Measurements from ENCODE around the gene FZR1. TPM values are rescaled to one million over a fixed set of nuclear protein-coding genes. Genes with fewer than 3 reads are reported as not detected.
"Not testable (repeated sequence)": the region's sequence is repeated elsewhere in the genome, so short reads cannot be mapped to it uniquely, and the experiment has no call there.

Gene FZR1
- total RNA-seq, 2 donors from 2014 or later = 29.6 to 33.8 TPM

DNA sequence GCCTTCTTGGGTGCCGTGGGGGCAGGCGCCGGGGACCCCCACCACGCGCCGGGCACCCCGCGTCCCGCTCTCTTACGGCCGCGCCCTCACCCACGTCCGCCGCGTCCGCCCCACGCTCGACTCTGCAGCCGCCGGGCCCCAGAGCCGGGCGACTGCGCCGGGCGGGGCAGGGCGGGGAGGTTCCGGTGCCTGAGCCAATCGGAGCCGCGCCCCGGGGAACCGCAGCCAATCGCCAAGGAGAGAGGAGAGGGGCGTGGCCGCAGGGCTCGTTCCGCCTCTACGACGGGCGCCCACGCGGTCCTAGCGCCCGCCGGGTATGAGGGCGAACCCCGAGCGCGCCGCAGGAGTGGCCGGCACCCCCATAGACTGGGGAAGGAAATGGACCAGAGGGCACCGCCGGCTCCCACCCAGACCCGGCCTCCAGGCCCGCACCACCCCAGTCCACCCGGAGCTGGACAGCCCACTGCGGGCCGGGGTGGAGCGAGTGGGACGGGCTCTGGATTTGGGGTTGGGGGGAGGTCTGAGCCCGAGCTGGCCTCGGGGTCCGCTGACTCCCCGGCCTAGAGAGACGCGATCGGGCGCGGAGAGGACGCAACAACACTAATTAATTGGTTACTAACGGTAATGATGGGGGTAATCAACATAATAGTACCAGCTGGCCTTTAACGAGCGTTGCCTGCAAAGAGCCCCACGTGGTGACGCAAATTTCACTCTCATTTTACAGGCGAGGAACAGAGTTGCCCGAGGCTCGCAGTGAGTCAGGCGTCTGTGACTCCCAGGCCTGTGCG lies 51.5 kb downstream of the FZR1 start, which contains the start of gene MFSD12:
Gene MFSD12, minus strand, starts transcription at position 126 of the 788 bp plus-strand sequence. CDS start 183 bp downstream, outside the sequence.
- H3K4me3 ChIP-seq = peak within 1 kb of the TSS; percentile 80
- peaks cover 16 to 25% of the 10 kb centered on the region in 2 donors for H3K4me1 ChIP-seq (ENCODE audit: control insufficient read depth in 1 of 2, low read depth in 2 of 2)
- peak; percentile 93 for ATAC-seq (ENCODE audit: insufficient number of reproducible peaks, low FRiP score, low read depth)
- H3K9me3 ChIP-seq = no peaks in the 10 kb centered on the region
- peak; percentile 78 for DNase-seq (ENCODE audit: low spot score)
- H3K36me3 ChIP-seq = no peaks in the 10 kb centered on the region
- H3K27me3 ChIP-seq (replicated peaks; ENCODE audit: insufficient read depth) = no peaks in the 10 kb centered on the region
- H3K27ac ChIP-seq = peak within 1 kb of the TSS; percentile 52 to 56
- TF ChIP-seq, protein P1, sequence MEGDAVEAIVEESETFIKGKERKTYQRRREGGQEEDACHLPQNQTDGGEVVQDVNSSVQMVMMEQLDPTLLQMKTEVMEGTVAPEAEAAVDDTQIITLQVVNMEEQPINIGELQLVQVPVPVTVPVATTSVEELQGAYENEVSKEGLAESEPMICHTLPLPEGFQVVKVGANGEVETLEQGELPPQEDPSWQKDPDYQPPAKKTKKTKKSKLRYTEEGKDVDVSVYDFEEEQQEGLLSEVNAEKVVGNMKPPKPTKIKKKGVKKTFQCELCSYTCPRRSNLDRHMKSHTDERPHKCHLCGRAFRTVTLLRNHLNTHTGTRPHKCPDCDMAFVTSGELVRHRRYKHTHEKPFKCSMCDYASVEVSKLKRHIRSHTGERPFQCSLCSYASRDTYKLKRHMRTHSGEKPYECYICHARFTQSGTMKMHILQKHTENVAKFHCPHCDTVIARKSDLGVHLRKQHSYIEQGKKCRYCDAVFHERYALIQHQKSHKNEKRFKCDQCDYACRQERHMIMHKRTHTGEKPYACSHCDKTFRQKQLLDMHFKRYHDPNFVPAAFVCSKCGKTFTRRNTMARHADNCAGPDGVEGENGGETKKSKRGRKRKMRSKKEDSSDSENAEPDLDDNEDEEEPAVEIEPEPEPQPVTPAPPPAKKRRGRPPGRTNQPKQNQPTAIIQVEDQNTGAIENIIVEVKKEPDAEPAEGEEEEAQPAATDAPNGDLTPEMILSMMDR (IDR thresholded peaks at IDR 0.05) = no peak

DNA sequence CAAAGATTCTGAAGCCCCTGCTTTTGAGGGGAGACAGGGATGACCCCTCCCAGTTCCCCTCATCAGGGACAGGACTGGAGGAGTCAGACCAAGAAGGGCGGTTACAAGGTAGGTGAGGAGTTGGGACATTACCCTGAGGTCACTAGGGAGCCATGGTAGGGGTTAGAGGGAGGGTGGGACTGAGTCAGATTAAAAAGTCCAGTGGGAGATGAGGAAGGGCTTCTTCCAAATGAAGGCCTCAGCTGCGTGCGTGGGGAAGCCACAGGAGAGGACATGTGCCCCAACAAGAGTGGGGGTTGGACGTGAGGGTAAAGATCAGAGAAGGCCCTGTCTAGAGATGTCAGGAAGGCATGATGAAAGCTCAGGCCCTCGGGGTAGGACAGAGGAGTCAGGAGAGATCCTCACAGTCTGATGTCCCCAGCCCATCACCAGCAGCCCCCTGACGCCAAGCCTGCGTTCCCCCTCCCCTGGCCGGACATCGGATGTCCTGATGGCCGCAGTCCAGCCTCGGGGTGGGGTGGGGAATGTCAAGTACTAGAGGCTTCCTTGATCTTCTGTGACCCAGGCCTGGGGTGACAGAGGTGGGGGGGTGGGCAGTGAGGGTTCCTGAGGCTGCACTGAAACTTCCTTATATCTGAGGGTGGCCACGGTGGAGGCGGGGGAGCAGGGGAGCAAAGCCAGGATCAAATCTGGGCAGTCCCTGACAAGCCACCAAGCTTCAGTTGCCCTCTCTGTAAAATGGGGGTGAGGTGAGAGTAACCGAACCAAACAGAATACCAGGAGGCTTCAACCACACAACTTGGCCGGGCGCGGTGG lies 57.8 kb downstream of the FZR1 start:
- H3K27ac ChIP-seq = no peak overlapping the region
- H3K4me3 ChIP-seq = no peak overlapping the region
- no peak for DNase-seq (ENCODE audit: low spot score)
- H3K36me3 ChIP-seq = no peaks in the 10 kb centered on the region
- ATAC-seq (ENCODE audit: insufficient number of reproducible peaks, low FRiP score, low read depth) = no peak
- no peaks in the 10 kb centered on the region for H3K4me1 ChIP-seq (ENCODE audit: control insufficient read depth in 1 of 2, low read depth in 2 of 2)
- no peaks in the 10 kb centered on the region for H3K27me3 ChIP-seq (replicated peaks; ENCODE audit: insufficient read depth)
- TF ChIP-seq, protein P1 (IDR thresholded peaks at IDR 0.05) = no peak
- H3K9me3 ChIP-seq = no peaks in the 10 kb centered on the region

DNA sequence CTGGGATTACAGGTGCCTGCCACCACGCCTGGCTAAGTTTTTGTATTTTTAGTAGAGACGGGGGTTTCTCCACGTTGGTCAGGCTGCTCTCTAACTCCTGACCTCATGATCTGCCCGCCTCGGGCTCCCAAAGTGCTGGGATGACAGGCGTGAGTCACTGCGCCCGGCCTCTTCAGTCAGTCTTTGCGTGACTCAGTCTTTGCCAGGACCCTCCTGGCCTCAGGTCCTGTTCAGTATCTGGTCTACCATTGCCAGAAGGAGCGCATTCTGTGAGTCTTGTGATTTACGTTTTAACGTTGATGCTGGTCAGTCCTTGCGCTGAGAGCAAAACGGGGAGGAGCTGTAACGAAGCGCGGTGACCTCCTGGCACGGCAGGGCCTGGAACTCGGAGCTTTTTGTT lies 59.0 kb downstream of the FZR1 start:
- Histone ChIP-seq H3K9me3 (no peaks in the 10 kb centered on the region), H3K4me1 (ENCODE audit: control insufficient read depth in 1 of 2, low read depth in 2 of 2) (no peaks in the 10 kb centered on the region), H3K4me3 (no peak overlapping the region), H3K36me3 (no peaks in the 10 kb centered on the region), H3K27me3 (replicated peaks; ENCODE audit: insufficient read depth) (no peaks in the 10 kb centered on the region), H3K27ac (no peak overlapping the region)
- TF ChIP-seq, protein P1 (IDR thresholded peaks at IDR 0.05) = no peak
- DNase-seq (ENCODE audit: low spot score) = no peak
- no peak for ATAC-seq (ENCODE audit: insufficient number of reproducible peaks, low FRiP score, low read depth)

DNA sequence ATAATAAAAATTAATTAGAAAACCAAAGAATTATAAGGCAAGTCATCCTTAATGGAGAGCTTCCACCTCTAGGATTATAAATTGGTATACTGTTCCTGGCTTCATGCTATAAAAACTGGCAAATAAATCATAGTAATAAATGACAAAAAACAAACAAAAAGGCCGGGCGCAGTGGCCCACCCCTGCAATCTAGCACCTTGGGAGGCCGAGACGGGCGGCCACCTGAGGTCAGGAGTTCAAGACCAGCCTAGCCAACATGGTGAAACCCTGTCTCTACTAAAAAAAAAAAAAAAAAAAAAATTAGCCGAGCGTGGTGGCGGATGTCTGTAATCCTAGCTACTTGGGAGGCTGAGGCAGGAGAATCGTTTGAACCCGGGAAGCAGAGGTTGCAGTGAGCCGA lies 63.9 kb downstream of the FZR1 start:
- H3K27me3 ChIP-seq (replicated peaks; ENCODE audit: insufficient read depth); DNase-seq (ENCODE audit: low spot score); ATAC-seq (ENCODE audit: insufficient number of reproducible peaks, low FRiP score, low read depth); H3K36me3 ChIP-seq; H3K4me3 ChIP-seq; H3K9me3 ChIP-seq; H3K27ac ChIP-seq: not testable (repeated sequence)
- peaks cover 11 to 14% of the 10 kb centered on the region in 2 donors for H3K4me1 ChIP-seq (ENCODE audit: control insufficient read depth in 1 of 2, low read depth in 2 of 2)

DNA sequence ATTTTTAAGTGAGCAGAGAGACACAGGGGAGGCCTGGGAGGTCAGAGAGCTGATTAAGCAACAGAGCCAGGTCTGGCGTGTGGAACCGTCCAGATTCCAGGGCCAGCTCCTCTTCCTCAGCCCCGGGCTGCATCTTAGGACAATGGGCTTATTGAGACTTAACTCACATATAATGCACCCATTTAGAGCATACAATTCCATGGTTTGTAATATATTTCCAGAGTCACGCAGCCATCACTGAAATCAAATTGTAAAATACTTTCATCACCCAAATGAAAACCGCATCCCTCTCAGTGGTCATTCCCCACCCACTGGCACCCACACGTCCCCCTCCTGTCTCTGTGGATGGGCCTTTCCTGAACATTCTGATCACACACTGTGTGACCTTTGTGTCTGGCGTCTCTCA lies 64.5 kb downstream of the FZR1 start:
- DNase-seq (ENCODE audit: low spot score) = no peak
- Histone ChIP-seq H3K27ac (no peak overlapping the region), H3K36me3 (no peaks in the 10 kb centered on the region), H3K4me3 (no peak overlapping the region), H3K9me3 (no peaks in the 10 kb centered on the region), H3K27me3 (replicated peaks; ENCODE audit: insufficient read depth) (no peaks in the 10 kb centered on the region), H3K4me1 (ENCODE audit: control insufficient read depth in 1 of 2, low read depth in 2 of 2) (peaks cover 11 to 14% of the 10 kb centered on the region in 2 donors)
- ATAC-seq (ENCODE audit: insufficient number of reproducible peaks, low FRiP score, low read depth) = no peak
- TF ChIP-seq, protein P1 (IDR thresholded peaks at IDR 0.05) = no peak
